SK-MEL-5 (cell line): ENCODE measurements around the gene CYGB. TPM values are rescaled to one million over a fixed set of nuclear protein-coding genes. Genes with fewer than 3 reads are reported as not detected.
"Not testable (repeated sequence)": the region's sequence is repeated elsewhere in the genome, so short reads cannot be mapped to it uniquely, and the experiment has no call there.

Experiments
- DNase-seq: peaks from one replicate; pipeline ENCODE4 v3.0.0-alpha.2; 2016; ENCODE audit warnings: low read depth, low spot score
- in situ Hi-C: cut with HindIII; loops from 2 replicates; pipeline ENCODE4 v1.10.0; 2016; ENCODE audit warnings: low sequenced_read_pairs, high pct_unique_total_duplicates, low pct_unique_long_range_greater_than_20kb
- total RNA-seq: library from RNA; depleted of rRNA; stranded (reverse); fragments of >200 nt; shearing (Covaris generic); gene quantifications from 2 replicates; pipeline ENCODE4 v1.2.3, GENCODE V29; 2014

CYGB gene
- total RNA-seq, 1 experiment from 2014 or later, result 122 TPM

GRCh38 chr17:76519048-76519966 lies 18.2 kb downstream of the CYGB start:
- in situ Hi-C loops, result no loop called here
- DNase-seq, result no peak

GRCh38 chr17:76517638-76518038 lies 19.9 kb downstream of the CYGB start:
- in situ Hi-C loops, result no loop called here
- peak; percentile 58 for DNase-seq

GRCh38 chr17:76515274-76515949 lies 22.1 kb downstream of the CYGB start:
- DNase-seq, result no peak
- in situ Hi-C loops, result no loop called here

- DNase-seq, in situ Hi-C loops: not testable (repeated sequence)
Measured at GRCh38 chr17:76514355-76514754, 23.2 kb downstream of the CYGB start.

DNA sequence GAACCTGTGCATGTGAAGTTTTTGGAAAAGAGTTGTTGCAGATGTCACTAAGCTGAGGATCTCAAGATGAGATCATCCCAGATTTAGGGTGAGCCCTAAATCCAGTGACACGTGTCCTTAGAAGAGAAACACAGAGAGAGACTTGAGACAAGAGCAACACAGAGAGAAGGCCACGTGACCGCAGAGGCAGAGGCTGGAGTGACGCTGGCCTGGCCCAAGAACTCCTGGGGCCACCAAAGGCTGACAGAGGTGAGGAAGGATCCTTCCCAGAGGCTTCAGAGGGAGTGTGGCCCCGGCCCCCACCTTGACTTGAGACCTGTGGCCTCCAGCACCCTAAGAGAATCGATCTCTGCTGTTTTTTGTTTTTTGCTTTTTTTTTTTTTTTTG lies 24.2 kb downstream of the CYGB start:
- in situ Hi-C loops, result no loop called here
- no peak for DNase-seq

GRCh38 chr17:76512366-76513305 lies 24.9 kb downstream of the CYGB start:
- in situ Hi-C loops, result no loop called here
- DNase-seq, result no peak

DNA sequence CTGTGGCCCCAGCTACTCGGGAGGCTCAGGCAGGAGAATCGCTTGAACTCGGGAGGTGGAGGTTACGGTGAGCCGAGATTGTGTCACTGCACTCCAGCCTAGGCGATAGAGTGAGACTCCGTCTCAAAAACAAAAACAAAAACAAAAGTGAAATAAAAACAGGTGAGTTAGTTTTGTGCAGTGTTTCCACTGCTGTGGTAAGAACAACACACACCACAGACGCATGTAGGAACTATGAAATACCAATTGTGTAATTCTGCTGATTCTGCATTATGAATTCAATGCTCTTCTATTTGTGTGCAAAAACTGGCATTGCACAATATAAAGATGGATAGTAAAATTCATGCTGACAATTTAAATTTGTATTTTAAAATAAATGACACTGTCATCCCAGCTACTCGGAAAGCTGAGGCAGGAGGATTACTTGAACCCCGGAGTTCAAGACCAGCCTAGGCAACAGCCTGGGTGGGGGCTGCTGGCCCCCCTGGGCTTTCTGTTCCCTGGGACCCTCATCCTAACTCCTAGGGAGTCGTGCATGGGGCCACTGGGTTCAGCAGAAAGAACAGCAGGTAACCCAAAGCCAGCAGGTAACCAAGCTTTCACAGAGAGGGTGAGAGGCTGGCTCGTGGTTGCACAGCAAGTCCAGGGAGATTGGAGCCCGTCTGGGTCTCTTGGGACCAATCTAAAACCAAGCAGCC lies 25.7 kb downstream of the CYGB start:
- peak; percentile 56 for DNase-seq
- in situ Hi-C loops, result no loop called here

DNA sequence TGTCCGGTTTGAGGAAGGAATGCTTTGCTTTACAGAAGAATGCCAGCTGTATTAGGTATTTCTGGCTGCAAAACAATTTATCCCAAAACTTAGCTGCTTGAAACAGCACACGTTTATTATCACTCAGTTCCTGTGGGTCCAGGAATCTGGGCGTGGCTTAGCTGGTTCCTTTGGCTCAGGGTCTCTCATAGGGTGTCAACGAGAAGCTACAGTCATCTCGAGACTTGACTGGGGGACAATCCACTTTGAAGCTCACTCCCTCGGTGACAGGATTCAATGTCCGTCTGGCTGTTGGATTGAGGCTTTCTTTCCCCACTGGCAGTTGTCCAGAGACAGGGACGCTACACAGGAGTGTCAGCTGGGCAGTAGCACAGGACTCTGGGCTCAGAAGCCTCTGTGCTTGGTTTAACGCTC lies 26.7 kb downstream of the CYGB start:
- in situ Hi-C loops, result no loop called here
- DNase-seq, result no peak

DNA sequence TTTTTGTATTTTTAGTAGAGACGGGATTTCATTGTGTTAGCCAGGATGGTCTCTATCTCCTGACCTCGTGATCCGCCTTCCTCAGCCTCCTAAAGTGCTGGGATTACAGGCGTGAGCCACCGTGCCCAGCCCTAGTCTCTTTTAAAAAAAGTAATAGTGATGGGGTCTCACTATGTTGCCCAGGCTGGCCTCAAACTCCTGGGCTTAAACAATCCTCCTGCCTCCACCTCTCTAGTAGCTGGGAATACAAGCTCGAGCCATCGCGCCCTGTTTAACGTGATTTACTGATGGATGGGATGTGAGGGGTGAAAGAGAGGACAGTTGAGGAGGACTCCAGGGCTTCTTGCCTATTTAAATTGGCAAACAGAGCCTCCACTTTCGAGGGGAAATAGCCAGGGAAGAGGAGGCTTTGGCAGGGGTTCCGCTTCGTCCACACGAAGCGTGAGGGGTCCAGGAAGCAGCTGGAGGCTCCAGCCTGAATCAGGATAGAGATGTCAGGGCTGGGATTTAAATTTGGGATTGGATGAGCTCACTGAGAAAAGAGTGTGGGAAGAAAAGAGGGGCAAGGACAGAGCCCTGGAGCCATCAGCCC lies 28.9 kb downstream of the CYGB start:
- DNase-seq, in situ Hi-C loops: not testable (repeated sequence)

GRCh38 chr17:76506408-76507345 lies 30.8 kb downstream of the CYGB start:
- in situ Hi-C loops, result no loop called here
- DNase-seq, result peak; percentile 85

DNA sequence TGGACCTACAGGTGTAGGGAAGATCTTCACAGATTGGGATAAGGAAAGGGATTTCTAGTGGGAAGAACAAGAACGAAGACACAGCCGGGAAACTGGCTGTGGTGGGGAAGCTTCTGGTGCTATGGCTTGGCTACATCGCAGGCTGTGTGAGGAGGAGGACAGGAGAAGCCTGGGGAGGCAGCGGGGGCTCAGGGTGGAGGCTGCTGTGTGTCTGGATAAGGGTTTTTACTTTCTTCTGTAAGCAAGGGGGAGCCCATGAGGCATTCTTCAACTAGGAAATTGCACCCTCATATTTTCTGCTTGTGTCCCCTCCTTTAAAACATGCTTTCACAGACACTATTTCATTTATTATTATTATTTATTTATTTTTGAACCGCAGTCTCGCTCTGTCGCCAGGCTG lies 33.4 kb downstream of the CYGB start:
- in situ Hi-C loops, result no loop called here
- DNase-seq, result peak; percentile 47

- in situ Hi-C loops, result no loop called here
- DNase-seq, result no peak
Measured at GRCh38 chr17:76502341-76503211, 34.9 kb downstream of the CYGB start.

GRCh38 chr17:76501827-76502307 lies 35.6 kb downstream of the CYGB start:
- in situ Hi-C loops, result no loop called here

GRCh38 chr17:76501018-76501826 lies 36.3 kb downstream of the CYGB start, which contains the start of gene RHBDF2:
TSS of gene RHBDF2 (minus strand) at chr17:76501423. CDS start at chr17:76481524, 19,899 bp downstream.
- in situ Hi-C loops, result no loop called here
- DNase-seq, result peak; percentile 84

More at GRCh38 chr17:76501827-76502307, 35.6 kb downstream of the CYGB start:
- DNase-seq, result no peak
